ENCODE data around the gene CYP27B1. TPM values are rescaled to one million over a fixed set of nuclear protein-coding genes. Genes with fewer than 3 reads are reported as not detected.
A peak's percentile ranks its signal among the peaks of the same experiment; 100 is the strongest.

Gene CYP27B1
- total RNA-seq, 1 donor from 2014 or later: 0.79 TPM

- no peak for DNase-seq
These were observed 1.7 kb downstream of the CYP27B1 start for GRCh38 chr12:57765003-57765697.

DNA sequence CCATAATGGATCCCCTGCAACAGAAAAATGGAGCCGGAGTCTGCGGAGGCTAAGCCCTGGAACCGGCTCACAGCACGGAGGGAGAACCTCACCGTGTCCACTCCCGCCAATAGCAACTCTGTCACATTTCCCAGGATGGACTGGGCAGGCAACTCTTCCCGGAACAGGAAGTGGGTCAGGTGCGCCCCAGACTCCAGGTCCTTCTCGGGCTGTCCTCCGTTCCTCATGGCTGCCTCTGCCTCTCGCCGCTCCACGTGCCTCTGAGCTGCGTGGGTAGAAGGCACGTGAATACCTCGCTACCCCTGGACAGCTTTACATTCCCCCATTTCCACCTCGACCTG lies 2.2 kb downstream of the CYP27B1 start:
- no peak for DNase-seq

- DNase-seq: no peak
These were observed 2.8 kb downstream of the CYP27B1 start for GRCh38 chr12:57763881-57764661.

DNA sequence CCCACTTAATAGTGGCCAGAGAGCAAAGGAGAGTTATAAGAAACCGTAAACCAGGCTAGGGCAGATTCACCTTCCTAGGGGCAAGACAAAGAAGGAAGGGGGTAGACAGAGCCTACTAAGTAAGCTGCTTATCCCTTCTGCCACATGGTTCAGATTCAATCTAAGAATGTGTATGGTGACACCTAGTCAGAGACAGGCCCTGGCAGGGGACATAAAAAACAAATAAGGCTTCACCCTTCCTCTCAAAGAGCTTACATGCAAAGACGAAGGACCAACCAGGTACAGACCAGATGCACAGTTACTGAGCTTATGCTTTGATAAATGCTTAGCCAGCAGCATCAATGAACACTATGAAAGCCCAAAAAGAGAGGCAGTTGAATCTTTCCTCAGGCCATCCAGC lies 4.4 kb downstream of the CYP27B1 start:
- DNase-seq: no peak

- DNase-seq: no peak
These were observed 5.4 kb downstream of the CYP27B1 start for GRCh38 chr12:57761391-57761998.

GRCh38 chr12:57760347-57760982 lies 6.4 kb downstream of the CYP27B1 start:
- no peak for DNase-seq

GRCh38 chr12:57759360-57759980 lies 7.4 kb downstream of the CYP27B1 start:
- no peak for DNase-seq

DNA sequence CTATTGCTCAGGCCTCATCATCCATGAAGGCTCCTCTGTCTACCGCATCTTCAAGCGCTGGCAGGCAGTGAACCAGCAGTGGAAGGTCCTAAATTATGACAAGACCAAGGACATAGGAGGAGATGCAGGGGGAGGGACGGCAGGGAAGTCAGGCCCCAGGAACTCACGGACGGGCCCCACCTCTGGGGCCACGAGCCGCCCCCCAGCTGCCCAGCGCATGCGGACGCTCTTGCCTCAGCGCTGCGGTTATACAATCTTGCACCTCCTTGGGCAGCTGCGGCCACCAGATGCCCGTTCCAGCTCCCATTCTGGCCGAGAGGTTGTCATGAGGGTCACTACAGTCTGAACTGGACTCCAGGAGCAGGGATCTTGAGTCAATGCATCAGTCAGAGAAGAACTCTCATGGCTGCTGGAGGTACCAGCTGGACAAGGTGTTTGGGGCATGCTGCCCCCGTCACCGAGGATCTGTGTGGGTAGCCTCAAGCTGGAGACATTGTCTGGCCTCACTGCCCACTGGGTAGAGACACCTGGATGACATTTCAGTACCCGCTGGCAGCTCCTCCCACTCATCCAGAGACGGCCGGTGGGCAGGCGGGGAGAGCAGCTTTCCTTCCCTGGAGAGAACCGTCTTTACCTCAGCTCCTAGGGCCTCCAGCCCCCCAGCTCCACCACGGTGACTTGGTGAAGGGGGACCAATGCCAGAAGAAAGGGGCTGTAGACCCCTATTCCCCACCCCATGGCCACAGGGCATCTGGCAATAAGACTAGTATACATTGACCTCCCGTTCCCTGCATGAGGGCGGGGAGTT lies 8.1 kb downstream of the CYP27B1 start:
- no peak for DNase-seq

GRCh38 chr12:57757771-57758170 lies 9.1 kb downstream of the CYP27B1 start:
- DNase-seq: no peak

DNA sequence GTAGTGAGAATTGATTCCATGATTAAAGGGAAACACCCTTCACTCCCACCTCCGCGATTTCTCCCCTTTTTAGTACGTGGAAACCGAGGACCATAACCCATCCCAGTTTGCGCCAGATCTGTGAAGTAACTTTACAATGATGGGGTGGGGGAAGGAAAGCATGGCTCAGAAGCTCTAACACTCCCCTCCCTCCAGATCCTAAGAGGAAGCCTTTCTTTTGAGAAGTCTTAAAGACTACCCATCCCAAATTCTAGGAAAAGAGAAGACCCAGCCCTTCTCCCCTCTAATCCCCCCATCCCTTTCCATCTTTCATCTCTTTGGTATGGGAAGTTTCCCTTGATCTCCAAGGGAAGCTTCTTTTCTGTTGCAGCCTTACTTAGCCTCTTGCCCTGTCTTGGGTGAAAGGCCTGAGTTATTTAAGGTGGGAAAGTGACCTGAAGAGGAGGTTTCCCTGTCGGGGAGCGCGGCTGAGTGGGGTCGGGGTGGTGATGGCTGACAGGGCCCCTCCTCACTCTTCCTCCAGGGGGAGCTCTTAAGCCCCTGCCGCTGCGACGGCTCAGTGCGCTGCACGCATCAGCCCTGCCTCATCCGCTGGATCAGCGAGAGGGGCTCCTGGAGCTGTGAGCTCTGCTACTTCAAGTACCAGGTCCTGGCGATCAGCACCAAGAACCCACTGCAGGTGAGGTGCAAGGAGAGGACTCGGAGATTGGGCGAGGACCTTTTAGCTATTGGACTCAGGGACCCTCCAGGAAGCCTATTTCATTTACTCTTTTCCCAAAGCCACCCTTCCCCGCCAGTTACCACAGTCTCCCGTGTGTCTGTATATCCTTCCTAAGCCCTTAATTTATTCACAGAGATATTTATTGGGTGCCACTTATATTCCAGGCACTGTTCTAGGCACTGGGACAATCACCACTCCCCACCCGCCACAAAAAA lies 10.2 kb downstream of the CYP27B1 start:
- DNase-seq: no peak

DNA sequence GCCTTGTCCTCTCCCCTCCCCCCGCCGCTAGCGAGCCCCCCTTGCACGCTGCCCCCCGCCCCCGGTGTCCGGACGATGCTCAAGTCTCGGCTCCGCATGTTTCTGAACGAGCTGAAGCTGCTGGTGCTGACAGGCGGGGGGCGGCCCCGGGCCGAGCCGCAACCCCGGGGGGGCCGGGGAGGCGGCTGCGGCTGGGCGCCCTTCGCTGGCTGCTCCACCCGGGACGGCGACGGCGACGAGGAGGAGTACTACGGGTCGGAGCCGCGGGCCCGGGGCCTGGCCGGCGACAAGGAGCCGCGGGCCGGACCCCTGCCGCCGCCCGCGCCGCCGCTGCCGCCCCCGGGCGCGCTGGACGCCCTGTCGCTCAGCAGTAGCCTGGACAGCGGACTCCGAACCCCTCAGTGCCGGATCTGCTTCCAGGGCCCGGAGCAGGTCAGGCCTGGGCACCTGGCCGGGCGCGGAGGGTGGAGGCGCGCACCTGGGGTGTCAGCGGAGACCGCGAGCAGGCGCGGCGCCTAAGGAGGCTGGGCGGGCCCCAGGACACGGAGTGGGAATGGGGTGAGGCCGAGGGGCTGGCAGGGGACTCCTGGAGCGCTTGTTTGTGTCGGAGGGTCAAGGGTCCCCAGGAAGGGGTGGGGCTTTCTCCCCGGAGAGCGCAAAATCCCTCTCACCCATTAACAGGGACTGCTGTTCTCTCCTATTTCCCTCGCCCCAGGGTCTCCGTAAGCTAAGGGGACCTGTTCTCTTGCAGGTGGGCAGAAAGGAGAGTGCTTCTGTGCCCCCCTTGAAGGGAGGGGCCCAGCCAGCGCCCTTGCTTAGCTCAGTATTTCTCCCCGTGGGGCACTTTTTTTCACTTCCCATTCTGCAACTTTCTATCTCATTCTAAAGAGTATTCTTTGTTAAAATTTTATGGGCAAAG lies 11.2 kb downstream of the CYP27B1 start:
- DNase-seq: no peak

- DNase-seq: no peak
These were observed 11.8 kb downstream of the CYP27B1 start for GRCh38 chr12:57755194-57755453.

- DNase-seq: no peak
These were observed 12.3 kb downstream of the CYP27B1 start, which contains the start of gene MARCHF9 for GRCh38 chr12:57754411-57755193. Gene MARCHF9 (plus strand): TSS chr12:57755103. CDS start chr12:57755529, 426 bp downstream.

DNA sequence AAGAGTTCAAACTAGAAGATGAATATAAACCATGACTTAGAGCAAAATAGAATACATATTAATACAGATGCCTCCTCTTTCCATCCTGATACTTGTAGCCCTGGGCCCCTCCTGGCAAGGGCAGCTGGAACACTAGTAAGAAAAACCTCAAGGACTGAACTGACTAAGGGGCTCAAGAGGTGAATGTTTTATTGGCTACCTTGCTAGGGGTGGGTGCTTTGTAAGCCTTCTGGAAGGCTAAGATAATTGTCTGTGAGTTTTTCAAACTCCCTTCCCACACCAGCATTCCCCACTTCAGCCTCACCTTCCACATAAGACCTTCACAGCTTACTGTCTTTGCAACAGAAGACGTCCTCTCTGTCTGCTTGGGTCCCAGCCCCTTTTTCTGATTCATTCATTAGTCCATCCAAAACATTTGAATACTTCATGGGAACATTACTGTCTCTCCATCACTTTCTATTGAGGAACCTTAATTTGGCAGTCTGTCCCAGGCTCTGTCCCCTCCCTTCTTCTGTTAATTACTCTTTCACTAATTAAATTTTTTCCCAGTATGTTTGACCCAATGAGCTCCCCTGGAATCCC lies 13.0 kb downstream of the CYP27B1 start:
- DNase-seq: no peak

GRCh38 chr12:57752668-57753000 lies 14.2 kb downstream of the CYP27B1 start:
- DNase-seq: no peak

GRCh38 chr12:57751788-57752667 lies 14.8 kb downstream of the CYP27B1 start, which contains the start of gene CDK4:
Gene CDK4 (minus strand): TSS chr12:57752310. CDS start chr12:57751717, 593 bp downstream.
- DNase-seq: peak; percentile 99

GRCh38 chr12:57751432-57751787 lies 15.5 kb downstream of the CYP27B1 start:
- DNase-seq: no peak

All from skin of body (tissue), 2 donors.